ENCODE data around the gene PSMD11.

PSMD11 gene

GRCh38 chr17:32490101-32490482 lies 45.8 kb downstream of the PSMD11 start:
- DNase-seq (ENCODE audit: low spot score): no peak

GRCh38 chr17:32491371-32492263 lies 47.3 kb downstream of the PSMD11 start:
- DNase-seq (ENCODE audit: low spot score): no peak

DNA sequence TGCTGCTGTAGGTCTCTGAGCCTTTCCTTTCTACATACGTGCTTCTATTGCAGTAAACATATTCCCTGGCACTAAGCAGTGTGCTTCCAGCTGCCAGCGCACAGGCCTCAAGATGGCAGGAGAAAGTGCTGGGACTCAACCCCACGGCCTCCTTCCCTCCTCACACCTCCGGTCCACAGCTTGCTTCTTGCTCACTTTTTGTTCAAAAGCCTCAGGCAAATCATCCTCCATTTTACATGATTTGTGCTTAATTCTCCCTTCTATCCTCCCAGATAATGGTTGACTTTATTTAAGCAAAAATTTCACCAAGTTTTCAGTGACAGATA lies 47.9 kb downstream of the PSMD11 start:
- peak; percentile 33 for DNase-seq (ENCODE audit: low spot score)

DNA sequence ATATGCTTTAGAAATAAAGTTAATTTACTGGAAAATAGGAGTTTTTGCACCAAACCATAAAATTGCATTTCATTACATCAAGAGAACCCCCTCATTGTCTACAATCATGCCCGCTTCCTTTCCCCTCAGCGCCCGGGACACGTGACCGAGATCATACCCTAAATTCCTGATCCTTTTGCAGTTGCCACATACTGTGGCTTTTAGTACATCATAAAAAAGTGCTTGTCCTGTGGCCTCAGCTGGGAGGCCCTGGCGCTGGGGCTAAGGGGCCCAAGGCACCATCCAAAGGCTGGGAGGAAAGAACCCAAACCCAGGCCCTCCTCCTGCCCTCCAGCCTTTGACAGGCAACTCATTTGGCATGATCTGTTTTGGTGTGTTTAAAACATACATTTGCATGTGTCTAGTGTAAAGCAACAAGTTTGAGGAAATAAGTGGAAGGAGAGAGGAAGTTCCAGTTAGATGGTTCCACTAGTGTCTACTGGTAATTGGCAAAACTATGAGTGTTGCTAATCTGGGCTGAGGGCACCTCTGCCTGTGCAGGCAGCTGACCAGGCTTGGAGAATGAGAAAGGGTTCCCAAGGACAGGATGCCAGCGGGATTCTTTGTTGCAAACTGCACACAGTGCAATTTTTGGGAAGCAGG lies 48.5 kb downstream of the PSMD11 start:
- no peak for DNase-seq (ENCODE audit: low spot score)

DNA sequence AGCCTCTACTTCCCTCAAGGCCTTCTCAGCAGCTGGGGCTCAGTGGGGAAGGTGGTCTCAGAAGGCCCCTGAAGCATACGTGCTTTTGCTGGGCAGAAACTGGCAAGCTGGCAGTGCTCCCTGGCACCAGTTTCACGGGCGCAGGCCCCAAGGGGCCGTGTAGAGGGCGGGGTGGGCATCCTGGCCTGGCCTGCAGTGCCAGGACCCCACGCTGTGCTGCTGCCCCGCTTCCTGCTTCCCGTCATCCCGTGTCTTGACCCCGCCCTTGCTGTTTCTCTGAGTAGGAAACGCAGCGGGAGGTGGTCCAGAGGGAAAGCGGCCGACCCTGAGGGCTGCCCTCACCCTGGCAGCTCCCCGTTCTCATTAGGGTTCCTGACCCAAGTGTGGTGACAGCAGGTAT lies 49.3 kb downstream of the PSMD11 start:
- DNase-seq (ENCODE audit: low spot score): no peak

DNA sequence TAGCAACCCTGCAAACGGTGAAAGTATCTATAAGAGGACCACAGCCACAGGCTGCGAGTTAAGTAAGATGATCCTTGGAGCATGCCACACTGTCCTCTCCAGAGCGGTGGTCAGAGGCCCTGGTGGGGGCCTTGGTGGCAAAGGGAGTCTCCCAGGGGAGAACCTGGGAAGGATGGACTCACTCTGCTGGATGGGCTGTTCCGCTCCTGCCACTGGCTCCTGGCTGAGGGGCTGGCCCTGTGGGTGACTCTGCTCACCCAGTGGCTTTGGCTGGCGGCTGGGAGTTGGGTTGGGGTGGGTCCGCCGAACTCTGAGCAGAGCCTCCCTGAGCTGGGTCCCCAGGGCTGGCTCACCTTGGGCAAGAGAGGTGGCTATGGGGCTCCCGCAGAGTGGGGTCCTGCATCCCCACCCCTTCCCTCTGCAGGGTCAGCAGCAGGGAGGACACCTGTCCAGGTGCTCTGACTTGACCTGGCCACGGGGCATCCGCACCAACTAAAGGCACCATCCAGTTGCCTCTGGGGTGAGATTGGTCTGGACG lies 49.7 kb downstream of the PSMD11 start:
- DNase-seq (ENCODE audit: low spot score): no peak

- DNase-seq (ENCODE audit: low spot score): no peak
These were observed 50.5 kb downstream of the PSMD11 start for GRCh38 chr17:32494621-32495358.

DNA sequence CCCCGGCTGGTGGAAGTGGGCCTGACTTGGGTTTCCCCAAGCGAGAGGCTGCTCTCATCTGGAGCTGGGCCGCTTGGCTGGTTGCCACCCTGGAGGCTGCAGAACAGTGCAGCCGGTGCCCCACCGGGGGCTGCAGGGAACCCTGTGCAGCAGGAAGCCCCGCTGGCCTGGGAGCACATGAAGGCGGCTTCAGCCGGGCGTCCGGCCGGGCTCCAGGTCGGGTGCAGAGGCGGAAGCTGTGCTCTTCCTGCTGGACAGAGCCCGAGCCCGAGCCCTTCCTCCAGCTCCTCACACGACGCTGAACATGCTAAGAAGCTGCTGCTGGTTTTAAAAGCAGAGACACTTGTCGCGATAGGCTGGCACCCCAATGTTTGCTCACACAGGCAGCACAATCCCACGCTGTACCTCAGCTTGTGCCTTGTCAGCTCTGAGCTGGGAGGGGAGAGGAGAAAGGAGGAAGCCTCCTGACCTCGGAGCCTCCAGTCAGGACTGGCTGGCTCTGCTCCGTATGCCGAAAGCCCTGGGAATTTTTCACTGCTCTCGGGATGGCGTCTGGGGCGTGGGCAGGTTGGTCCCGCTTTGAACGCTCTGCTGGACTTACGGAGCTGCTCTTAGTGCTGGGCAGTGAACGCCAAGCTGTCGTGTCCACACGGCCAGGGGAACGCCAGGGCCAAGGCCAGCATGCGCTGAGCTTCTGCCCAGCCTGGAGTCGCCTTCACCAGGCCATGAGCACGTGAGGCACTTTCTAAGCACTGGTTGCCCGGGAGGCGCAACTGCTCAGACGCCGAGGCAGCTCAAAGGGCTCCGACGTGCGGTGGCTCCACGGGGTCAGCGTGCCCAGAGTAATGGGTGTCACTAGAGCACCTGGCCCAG lies 51.3 kb downstream of the PSMD11 start:
- DNase-seq (ENCODE audit: low spot score): no peak

- DNase-seq (ENCODE audit: low spot score): no peak
These were observed 52.2 kb downstream of the PSMD11 start for GRCh38 chr17:32496395-32497073.

DNA sequence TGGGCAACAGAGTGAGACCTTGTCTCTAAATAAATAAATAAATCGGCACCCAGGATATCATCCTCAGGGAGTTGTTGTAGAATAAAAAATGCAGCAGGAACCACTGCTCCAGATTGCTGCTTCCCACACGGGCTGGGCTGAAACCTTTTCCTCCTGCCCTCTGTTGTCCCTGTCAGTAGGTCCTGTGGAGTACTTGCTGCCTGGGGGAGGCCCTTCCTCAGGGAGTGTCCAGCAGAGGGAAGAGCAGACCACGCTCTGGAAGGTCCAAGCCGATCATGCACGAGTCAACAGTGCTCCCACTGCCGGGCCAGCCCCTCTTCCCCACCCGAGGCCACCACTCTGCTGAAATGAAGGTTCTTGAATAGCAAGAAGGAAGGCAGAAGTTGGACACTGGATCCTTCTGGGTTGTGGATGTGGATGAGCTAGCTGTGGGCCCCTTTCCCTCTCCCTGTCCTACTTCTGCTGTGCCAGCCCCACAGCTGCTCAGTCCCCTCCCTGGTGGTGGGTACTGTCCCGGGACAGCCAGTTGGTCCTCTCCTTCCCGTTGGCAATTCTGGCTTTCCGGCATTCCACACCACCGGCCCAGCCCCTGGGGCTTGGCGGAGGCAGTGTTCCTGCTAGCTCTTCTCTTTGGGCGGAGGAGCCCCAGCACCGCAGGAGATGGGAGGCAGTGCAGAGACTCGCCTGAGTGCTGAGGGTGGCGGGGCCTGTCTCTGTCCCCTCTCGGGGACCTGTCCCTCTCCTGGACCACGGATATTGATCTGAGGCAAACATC lies 53.3 kb downstream of the PSMD11 start:
- DNase-seq (ENCODE audit: low spot score): peak; percentile 41

GRCh38 chr17:32498391-32498790 lies 54.1 kb downstream of the PSMD11 start:
- peak; percentile 43 for DNase-seq (ENCODE audit: low spot score)

- DNase-seq (ENCODE audit: low spot score): no peak
These were observed 57.7 kb downstream of the PSMD11 start for GRCh38 chr17:32502013-32502412.

- no peak for DNase-seq (ENCODE audit: low spot score)
These were observed 58.4 kb downstream of the PSMD11 start for GRCh38 chr17:32502710-32503109.

GRCh38 chr17:32503251-32504165 lies 59.2 kb downstream of the PSMD11 start:
- peak; percentile 44 for DNase-seq (ENCODE audit: low spot score)

- DNase-seq (ENCODE audit: low spot score): peak; percentile 86
These were observed 60.1 kb downstream of the PSMD11 start for GRCh38 chr17:32504166-32504990.

GRCh38 chr17:32508926-32509325 lies 64.6 kb downstream of the PSMD11 start:
- no peak for DNase-seq (ENCODE audit: low spot score)

- DNase-seq (ENCODE audit: low spot score): no peak
These were observed 66.2 kb downstream of the PSMD11 start for GRCh38 chr17:32510466-32510865.

- DNase-seq (ENCODE audit: low spot score): no peak
These were observed 68.0 kb downstream of the PSMD11 start for GRCh38 chr17:32512328-32512727.
